GM12891 (cell line): ENCODE results near the gene INO80B.

Experiments used
- DNase-seq: peaks from one replicate; pipeline ENCODE4 v3.0.0; 2011; ENCODE audit warnings: low spot score; ENCODE audit not compliant: insufficient read length
- FAIRE-seq: peaks from 2 replicates; lab custom pipeline; 2011; peaks lifted over from hg19 to GRCh38; lab: Jason Lieb, UNC
- PAX5 ChIP-seq: IDR thresholded peaks from 2 replicates; pipeline ENCODE4 v1.6.1; 2011; ENCODE audit warnings: low read length, moderate library complexity, mild to moderate bottlenecking; ENCODE audit not compliant: insufficient read depth, severe bottlenecking
- POLR2A ChIP-seq: IDR thresholded peaks from 2 replicates; pipeline ENCODE4 v1.6.1; 2011; ENCODE audit warnings: low read depth, low read length, control low read depth
- POLR2AphosphoS5 ChIP-seq: IDR thresholded peaks from 2 replicates; pipeline ENCODE4 v1.6.1; 2011; ENCODE audit warnings: low read depth, low read length, control low read depth
- POU2F2 ChIP-seq: IDR thresholded peaks from 2 replicates; pipeline ENCODE4 v1.6.1; 2011; ENCODE audit warnings: low read depth, mild to moderate bottlenecking, control low read depth, low read length, moderate library complexity
- SPI1 ChIP-seq: IDR thresholded peaks from 2 replicates; pipeline ENCODE4 v1.6.1; 2011; ENCODE audit warnings: low read depth, low read length, control low read depth
- TAF1 ChIP-seq: IDR thresholded peaks from 2 replicates; pipeline ENCODE4 v1.6.1; 2011; ENCODE audit warnings: low read depth, low read length, control low read depth

The INO80B gene

DNA sequence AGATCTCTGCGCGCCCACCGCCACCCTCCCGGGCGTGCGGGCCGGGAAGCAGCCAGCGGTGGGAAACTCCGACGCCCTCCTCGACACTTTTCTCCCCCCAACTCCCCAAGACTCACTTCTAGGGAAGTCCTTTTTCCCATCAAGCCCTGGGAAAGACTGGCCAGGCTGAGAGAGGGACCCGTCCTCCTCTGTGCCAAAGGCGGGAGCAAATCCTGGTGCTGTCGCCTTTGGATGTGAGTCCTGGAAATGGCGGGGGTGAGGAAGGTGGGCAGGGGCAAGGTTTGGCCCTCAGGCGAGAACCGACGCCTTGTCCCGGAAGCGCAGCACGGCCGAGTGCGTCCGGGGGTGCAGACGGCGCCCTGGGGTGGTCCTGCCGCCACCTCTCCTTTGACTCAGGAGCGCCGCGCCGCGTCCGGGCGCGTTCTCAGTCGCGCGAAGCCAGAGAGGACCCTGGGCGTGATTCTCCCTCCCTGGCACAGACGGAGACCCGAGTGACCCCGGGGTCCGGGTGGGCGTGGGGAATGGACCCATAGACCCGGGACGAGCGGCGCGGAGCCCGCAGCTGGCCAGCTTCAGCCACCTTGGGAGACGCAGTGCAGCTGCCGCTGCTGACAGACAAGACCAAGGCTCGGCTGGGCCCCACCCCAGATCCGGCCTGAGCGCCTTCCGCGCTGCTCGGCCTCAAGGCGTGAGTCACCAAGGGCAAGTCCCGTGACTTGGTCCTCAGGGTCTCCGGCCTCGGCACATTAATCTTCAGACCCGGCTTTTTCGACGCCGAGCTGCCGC is 48.0 kb downstream of the INO80B start:
- DNase-seq: no peak
- FAIRE-seq: peak; percentile 66
- TF ChIP-seq TAF1: peak; percentile 34; the same call in 1 of the 2 replicates
- TF ChIP-seq POU2F2: no peak
- no peak for TF ChIP-seq PAX5
- peak; percentile 60; the same call in 1 of the 2 replicates for TF ChIP-seq POLR2A
- 0 out of 2 replicates have a peak, but pooled peaks have one; percentile 29 for TF ChIP-seq POLR2AphosphoS5

GRCh38 chr2:74503506-74504475 is 48.9 kb downstream of the INO80B start:
- no peak for DNase-seq
- TF ChIP-seq SPI1: no peak
- no peak for TF ChIP-seq TAF1
- TF ChIP-seq POLR2A: no peak
- TF ChIP-seq PAX5: no peak
- TF ChIP-seq POU2F2: no peak
- no peak for TF ChIP-seq POLR2AphosphoS5
- FAIRE-seq: no peak

DNA sequence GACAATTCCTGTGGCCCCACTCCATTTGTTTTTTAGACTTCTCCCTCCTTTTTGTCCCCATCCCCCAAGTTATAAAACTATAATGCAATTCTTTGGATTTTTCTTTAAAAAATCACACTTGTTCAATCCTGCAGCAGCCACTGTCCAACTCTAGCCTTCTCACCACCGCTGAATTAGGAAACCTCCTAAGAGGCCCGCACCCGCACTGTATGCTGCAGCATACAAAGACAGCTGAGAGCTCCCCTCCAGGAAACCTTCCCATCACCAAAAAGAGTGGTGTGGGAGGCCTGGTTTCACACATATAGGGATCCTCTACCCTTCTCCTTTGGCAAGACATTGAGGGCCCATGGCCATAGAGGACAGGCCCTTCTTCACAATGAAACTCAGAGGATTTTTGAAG is 49.7 kb downstream of the INO80B start:
- TF ChIP-seq PAX5 (no peak), TAF1 (no peak), POLR2A (no peak), SPI1 (no peak), POLR2AphosphoS5 (no peak), POU2F2 (no peak)
- no peak for FAIRE-seq

GRCh38 chr2:74505448-74506246 is 50.8 kb downstream of the INO80B start:
- DNase-seq (no peak), FAIRE-seq (no peak)
- TF ChIP-seq POLR2A: no peak

More for the DNA sequence above, 49.7 kb downstream of the INO80B start:
- no peak for DNase-seq

- DNase-seq (peak; percentile 94), FAIRE-seq (peak; percentile 93)
- TF ChIP-seq SPI1: no peak
- peak; percentile 91 for TF ChIP-seq TAF1
- TF ChIP-seq POLR2A: peak; percentile 91
- peak; percentile 80; the same call in 1 of the 2 replicates for TF ChIP-seq POLR2AphosphoS5
Observed at GRCh38 chr2:74507145-74507925, 52.4 kb downstream of the INO80B start, which contains the start of gene PCGF1. PCGF1 (minus strand) TSS chr2:74507695; CDS start chr2:74507668, 27 bp downstream.
